LNCaP clone FGC (cell line): ENCODE measurements around the gene SRPRA.

Experiments used
- DNase-seq: peaks from one replicate; pipeline ENCODE4 v3.0.0-alpha.2; 2011; ENCODE audit warnings: low read depth
- H3K4me3 ChIP-seq: 2 replicates; pipeline ENCODE4 v1.5.1; 2011; ENCODE audit warnings: mild to moderate bottlenecking, low read depth, low read length, control low read depth
- CTCF ChIP-seq: IDR thresholded peaks from 2 replicates; pipeline ENCODE4 v1.5.1; 2012; ENCODE audit warnings: mild to moderate bottlenecking; ENCODE audit not compliant: control insufficient read depth, insufficient read depth; ENCODE audit errors: extremely low read depth

Gene SRPRA

GRCh38 chr11:126232683-126233082, 36.0 kb downstream of the SRPRA start:
- no peak for DNase-seq
- no peak overlapping the region for H3K4me3 ChIP-seq
- TF ChIP-seq CTCF: no peak

- H3K4me3 ChIP-seq: no peak overlapping the region
- peak; percentile 99 for DNase-seq
- TF ChIP-seq CTCF: no peak
Measured at GRCh38 chr11:126231725-126232459, 36.8 kb downstream of the SRPRA start.

- no peak for DNase-seq
- no peak overlapping the region for H3K4me3 ChIP-seq
- no peak for TF ChIP-seq CTCF
Measured at GRCh38 chr11:126229858-126230540, 38.7 kb downstream of the SRPRA start.

DNA sequence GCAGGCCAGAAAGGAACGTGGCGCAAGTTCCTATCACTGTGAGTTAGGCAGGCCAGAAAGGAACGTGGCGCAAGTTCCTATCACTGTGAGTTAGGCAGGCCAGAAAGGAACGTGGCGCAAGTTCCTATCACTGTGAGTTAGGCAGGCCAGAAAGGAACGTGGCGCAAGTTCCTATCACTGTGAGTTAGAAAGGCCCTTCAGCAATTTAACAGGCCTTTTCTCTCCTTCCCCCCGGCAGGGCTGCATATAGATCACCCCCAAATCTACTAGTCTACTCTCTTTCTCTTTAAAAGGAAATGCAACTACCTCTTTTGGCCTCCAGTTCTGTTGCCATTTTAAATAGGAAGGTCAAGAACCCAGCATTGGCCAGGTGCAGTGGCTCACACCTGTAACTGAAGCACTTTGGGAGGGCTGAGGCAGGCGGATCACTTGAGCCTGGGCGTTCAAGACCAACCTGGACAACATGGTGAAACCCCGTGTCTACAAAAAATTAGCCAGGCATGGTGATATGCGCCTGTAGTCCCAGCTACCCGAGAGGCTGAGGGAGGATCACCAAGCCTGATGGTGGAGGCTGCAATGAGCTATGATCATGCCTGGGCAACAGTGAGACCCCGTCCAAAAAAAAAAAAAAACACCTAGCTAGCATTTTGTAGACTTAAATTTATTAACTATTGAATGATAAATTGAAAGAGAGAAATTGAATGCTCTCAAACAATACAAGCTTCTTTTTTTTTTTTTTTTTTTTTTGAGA, 42.2 kb downstream of the SRPRA start:
- no peak for TF ChIP-seq CTCF
- no peak for DNase-seq
- H3K4me3 ChIP-seq: no peak overlapping the region

DNA sequence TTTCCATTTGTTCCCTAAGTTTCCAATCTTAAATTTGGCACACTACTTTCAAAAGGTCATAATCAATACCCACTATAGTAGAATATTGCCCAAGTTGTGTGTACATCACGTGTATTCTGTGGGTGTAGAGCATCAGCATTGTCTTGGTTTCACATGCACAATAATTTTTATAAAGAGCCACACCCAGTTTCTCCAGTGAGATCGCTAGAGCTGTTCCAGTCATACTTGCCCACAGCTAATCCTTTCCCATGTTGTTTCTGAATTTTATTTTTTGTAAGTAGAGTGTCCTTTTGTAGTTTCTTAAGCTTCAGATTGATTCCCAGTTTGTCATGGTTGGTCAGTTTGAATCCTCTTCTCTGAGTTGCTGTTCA, 43.4 kb downstream of the SRPRA start:
- no peak overlapping the region for H3K4me3 ChIP-seq

GRCh38 chr11:126224647-126225294, 43.9 kb downstream of the SRPRA start:
- no peak for TF ChIP-seq CTCF

More for the DNA sequence above, 43.4 kb downstream of the SRPRA start:
- TF ChIP-seq CTCF: no peak
- no peak for DNase-seq

More at GRCh38 chr11:126224647-126225294, 43.9 kb downstream of the SRPRA start:
- H3K4me3 ChIP-seq: no peak overlapping the region
- no peak for DNase-seq
